Measurements from ENCODE around the gene CACNA1D. TPM values are rescaled to one million over a fixed set of nuclear protein-coding genes. Genes with fewer than 3 reads are reported as not detected.

The CACNA1D gene
- total RNA-seq, 2 experiments from 2014 or later, result 0.31 to 0.32 TPM

GRCh38 chr3:53591646-53592045, 97.2 kb downstream of the CACNA1D start:
- Mint-ChIP-seq H3K27ac (no peak overlapping the region), H3K4me1 (ENCODE audit: low read depth) (no peaks in the 10 kb centered on the region), H3K9me3 (ENCODE audit: insufficient read depth) (no peaks in the 10 kb centered on the region), H3K4me3 (no peak overlapping the region), H3K27me3 (ENCODE audit: low read depth) (peaks cover 3% of the 10 kb centered on the region), H3K36me3 (ENCODE audit: low read depth) (no peaks in the 10 kb centered on the region)
- ChIA-PET POLR2A (no interaction called here), CTCF (no interaction called here)
- ATAC-seq (no peak), DNase-seq (no peak)

GRCh38 chr3:53592862-53593261, 98.5 kb downstream of the CACNA1D start:
- H3K27ac Mint-ChIP-seq, result no peak overlapping the region
- H3K4me3 Mint-ChIP-seq, result no peak overlapping the region
- no peaks in the 10 kb centered on the region for H3K36me3 Mint-ChIP-seq (ENCODE audit: low read depth)
- CTCF ChIA-PET, result no interaction called here
- H3K4me1 Mint-ChIP-seq (ENCODE audit: low read depth), result peaks cover 5% of the 10 kb centered on the region
- ATAC-seq (no peak), DNase-seq (no peak)
- peaks cover 3% of the 10 kb centered on the region for H3K27me3 Mint-ChIP-seq (ENCODE audit: low read depth)
- H3K9me3 Mint-ChIP-seq (ENCODE audit: insufficient read depth), result no peaks in the 10 kb centered on the region
- POLR2A ChIA-PET, result no interaction called here

DNA sequence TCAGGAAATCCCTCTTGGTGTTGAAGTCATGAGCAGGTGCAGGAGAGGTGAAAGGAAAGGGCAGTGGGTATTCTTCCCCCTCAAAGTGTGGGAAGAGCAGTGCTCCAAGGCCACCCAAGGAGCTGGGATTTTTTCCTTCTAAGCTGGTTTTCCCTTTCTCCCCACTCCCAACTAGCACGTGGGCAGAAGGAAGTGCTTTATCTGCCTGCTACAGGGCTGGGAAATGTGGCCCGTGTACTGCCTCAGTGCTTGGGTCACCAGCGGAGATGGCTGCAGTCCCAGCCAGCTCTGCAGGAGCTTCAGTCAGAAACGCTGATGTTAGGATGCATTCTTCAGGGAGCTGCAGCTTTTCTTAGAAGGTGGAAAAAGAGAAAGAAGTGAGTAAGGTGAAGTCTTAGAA, 99.2 kb downstream of the CACNA1D start:
- H3K27me3 Mint-ChIP-seq (ENCODE audit: low read depth), result peaks cover 3% of the 10 kb centered on the region
- DNase-seq (no peak), ATAC-seq (no peak)
- no peaks in the 10 kb centered on the region for H3K36me3 Mint-ChIP-seq (ENCODE audit: low read depth)
- peaks cover 6% of the 10 kb centered on the region for H3K4me1 Mint-ChIP-seq (ENCODE audit: low read depth)
- no peaks in the 10 kb centered on the region for H3K9me3 Mint-ChIP-seq (ENCODE audit: insufficient read depth)
- ChIA-PET CTCF (no interaction called here), POLR2A (no interaction called here)
- no peak overlapping the region for H3K4me3 Mint-ChIP-seq
- H3K27ac Mint-ChIP-seq, result no peak overlapping the region

DNA sequence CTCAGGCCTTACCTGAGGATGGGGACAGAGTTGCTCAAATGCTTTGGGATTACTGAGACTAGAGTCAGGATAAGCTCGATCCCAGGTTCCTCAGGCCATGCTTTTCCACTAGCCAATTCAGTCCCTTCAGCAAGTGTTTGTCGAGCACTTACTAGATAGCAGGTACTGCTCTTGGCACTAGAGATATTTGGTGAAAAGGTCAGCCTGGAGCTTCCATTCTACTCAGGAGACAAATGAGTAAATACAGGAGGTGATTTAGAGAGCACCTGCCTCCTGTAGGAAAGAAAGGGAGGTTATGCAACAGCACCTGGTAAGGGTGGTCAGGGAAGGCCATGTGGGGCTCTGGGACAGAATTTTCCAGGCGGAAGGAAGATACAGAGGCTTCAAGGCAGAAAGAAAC, 99.9 kb downstream of the CACNA1D start:
- no peaks in the 10 kb centered on the region for H3K36me3 Mint-ChIP-seq (ENCODE audit: low read depth)
- no peak for DNase-seq
- no peaks in the 10 kb centered on the region for H3K9me3 Mint-ChIP-seq (ENCODE audit: insufficient read depth)
- no peak overlapping the region for H3K27ac Mint-ChIP-seq
- ChIA-PET POLR2A (no interaction called here), CTCF (no interaction called here)
- no peak for ATAC-seq
- H3K4me3 Mint-ChIP-seq, result no peak overlapping the region
- H3K4me1 Mint-ChIP-seq (ENCODE audit: low read depth), result peaks cover 6% of the 10 kb centered on the region
- peaks cover 3% of the 10 kb centered on the region for H3K27me3 Mint-ChIP-seq (ENCODE audit: low read depth)

- POLR2A ChIA-PET, result no interaction called here
- Mint-ChIP-seq H3K4me1 (ENCODE audit: low read depth) (peaks cover 6% of the 10 kb centered on the region), H3K4me3 (no peak overlapping the region), H3K36me3 (ENCODE audit: low read depth) (no peaks in the 10 kb centered on the region), H3K27ac (no peak overlapping the region), H3K9me3 (ENCODE audit: insufficient read depth) (no peaks in the 10 kb centered on the region), H3K27me3 (ENCODE audit: low read depth) (peaks cover 3% of the 10 kb centered on the region)
- DNase-seq, result no peak
- CTCF ChIA-PET, result no interaction called here
- no peak for ATAC-seq
Observed at GRCh38 chr3:53595660-53596059, 101.2 kb downstream of the CACNA1D start.

GRCh38 chr3:53597136-53597915, 102.9 kb downstream of the CACNA1D start:
- H3K27me3 Mint-ChIP-seq (ENCODE audit: low read depth), result peaks cover 3% of the 10 kb centered on the region
- no peaks in the 10 kb centered on the region for H3K36me3 Mint-ChIP-seq (ENCODE audit: low read depth)
- peaks cover 6% of the 10 kb centered on the region for H3K4me1 Mint-ChIP-seq (ENCODE audit: low read depth)
- CTCF ChIA-PET, result no interaction called here
- no peak overlapping the region for H3K4me3 Mint-ChIP-seq
- DNase-seq (no peak), ATAC-seq (no peak)
- no peaks in the 10 kb centered on the region for H3K9me3 Mint-ChIP-seq (ENCODE audit: insufficient read depth)
- H3K27ac Mint-ChIP-seq, result no peak overlapping the region
- POLR2A ChIA-PET, result no interaction called here

DNA sequence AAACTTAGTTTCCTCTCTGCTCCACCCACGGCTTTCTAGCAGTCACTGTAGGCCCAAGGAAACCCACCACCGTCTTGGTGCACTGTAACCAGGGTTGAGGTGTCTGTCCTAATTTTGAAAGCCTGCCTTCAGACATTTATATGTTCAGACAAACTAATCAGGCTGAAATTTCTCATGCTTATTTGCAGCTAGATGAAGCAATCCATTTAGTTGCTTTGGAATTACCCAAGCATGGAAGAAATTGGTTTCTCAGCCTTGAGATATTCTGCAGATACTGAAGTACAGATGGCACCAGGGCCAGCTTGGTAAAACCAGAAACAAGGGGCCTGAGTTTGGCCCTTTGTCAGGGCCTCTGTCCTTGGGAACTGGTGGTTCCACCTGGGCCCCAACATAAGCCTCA, 105.4 kb downstream of the CACNA1D start:
- ChIA-PET CTCF (no interaction called here), POLR2A (no interaction called here)

DNA sequence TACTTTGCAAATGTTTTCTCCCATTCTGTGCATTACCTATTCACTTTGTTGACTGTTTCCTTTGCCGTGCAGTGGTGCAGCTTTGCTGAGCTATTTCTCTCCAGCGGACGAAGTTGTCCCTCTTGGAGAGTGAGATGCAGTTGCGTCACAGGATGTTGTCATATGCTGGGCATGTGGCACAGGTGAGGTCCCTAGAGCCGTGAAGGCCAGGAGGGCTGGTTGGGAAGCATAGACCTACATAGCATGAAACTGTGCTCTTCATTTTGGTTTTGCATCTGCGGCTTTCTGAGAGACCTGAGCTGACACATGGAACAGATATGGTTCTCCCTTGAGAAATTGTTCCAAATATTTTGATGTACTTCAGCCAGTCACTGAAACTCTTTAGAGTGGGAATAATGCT, 108.5 kb downstream of the CACNA1D start:
- DNase-seq (no peak), ATAC-seq (no peak)
- Mint-ChIP-seq H3K9me3 (ENCODE audit: insufficient read depth) (peaks cover 6% of the 10 kb centered on the region), H3K4me1 (ENCODE audit: low read depth) (peaks cover 1% of the 10 kb centered on the region), H3K27ac (no peak overlapping the region), H3K36me3 (ENCODE audit: low read depth) (no peaks in the 10 kb centered on the region), H3K27me3 (ENCODE audit: low read depth) (peaks cover 2% of the 10 kb centered on the region), H3K4me3 (no peak overlapping the region)
- ChIA-PET POLR2A (no interaction called here), CTCF (no interaction called here)

More for the DNA sequence above, 105.4 kb downstream of the CACNA1D start:
- Mint-ChIP-seq H3K4me3 (no peak overlapping the region), H3K4me1 (ENCODE audit: low read depth) (peaks cover 6% of the 10 kb centered on the region), H3K27me3 (ENCODE audit: low read depth) (peaks cover 2% of the 10 kb centered on the region), H3K9me3 (ENCODE audit: insufficient read depth) (no peaks in the 10 kb centered on the region), H3K36me3 (ENCODE audit: low read depth) (no peaks in the 10 kb centered on the region), H3K27ac (no peak overlapping the region)
- ATAC-seq (no peak), DNase-seq (no peak)

DNA sequence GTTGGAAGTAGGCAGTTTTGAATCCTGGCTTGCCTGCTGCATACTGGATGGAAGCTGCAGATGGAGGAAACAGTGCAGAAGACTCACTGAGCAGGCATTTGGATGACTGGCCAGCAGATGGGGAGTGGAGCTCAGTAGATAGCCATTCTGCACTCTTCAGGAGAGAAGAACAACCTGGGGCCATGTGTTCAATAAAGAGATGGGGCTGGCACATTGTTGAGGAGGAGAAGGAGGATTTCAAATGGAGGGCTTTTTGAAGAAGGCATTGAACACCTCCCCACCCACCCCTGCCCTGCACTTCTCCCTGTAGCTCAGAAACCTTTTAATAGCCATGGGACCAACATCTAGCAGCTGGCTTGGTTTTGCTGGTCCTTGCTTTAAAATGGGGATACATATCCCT, 109.8 kb downstream of the CACNA1D start:
- Mint-ChIP-seq H3K4me3 (no peak overlapping the region), H3K9me3 (ENCODE audit: insufficient read depth) (peaks cover 6% of the 10 kb centered on the region), H3K27ac (no peak overlapping the region), H3K36me3 (ENCODE audit: low read depth) (no peaks in the 10 kb centered on the region), H3K27me3 (ENCODE audit: low read depth) (peaks cover 6% of the 10 kb centered on the region), H3K4me1 (ENCODE audit: low read depth) (no peaks in the 10 kb centered on the region)
- ATAC-seq (no peak), DNase-seq (no peak)
- ChIA-PET POLR2A (no interaction called here), CTCF (no interaction called here)

DNA sequence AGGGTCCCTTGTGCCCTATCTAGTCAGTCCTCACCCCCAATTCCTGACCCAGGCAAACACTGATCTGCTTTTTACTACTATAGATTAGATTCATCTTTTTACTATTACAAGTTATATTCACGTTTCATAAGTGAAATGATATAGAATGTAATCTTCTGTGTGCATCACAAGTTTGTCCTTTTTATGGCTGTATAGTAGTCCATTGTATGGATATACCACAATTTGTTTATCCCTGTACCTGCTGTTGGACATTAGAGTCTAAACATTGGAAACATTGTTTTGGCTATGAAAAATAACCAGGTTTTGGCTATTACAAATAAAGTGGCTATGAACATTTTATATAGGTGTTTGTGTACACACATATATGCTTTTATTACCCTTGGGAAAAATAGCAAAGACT, 112.4 kb downstream of the CACNA1D start:
- Mint-ChIP-seq H3K27me3 (ENCODE audit: low read depth) (peaks cover 14% of the 10 kb centered on the region), H3K27ac (no peak overlapping the region), H3K4me3 (no peak overlapping the region), H3K4me1 (ENCODE audit: low read depth) (no peaks in the 10 kb centered on the region), H3K9me3 (ENCODE audit: insufficient read depth) (peaks cover 6% of the 10 kb centered on the region), H3K36me3 (ENCODE audit: low read depth) (no peaks in the 10 kb centered on the region)
- ChIA-PET CTCF (no interaction called here), POLR2A (no interaction called here)
- ATAC-seq (no peak), DNase-seq (no peak)

DNA sequence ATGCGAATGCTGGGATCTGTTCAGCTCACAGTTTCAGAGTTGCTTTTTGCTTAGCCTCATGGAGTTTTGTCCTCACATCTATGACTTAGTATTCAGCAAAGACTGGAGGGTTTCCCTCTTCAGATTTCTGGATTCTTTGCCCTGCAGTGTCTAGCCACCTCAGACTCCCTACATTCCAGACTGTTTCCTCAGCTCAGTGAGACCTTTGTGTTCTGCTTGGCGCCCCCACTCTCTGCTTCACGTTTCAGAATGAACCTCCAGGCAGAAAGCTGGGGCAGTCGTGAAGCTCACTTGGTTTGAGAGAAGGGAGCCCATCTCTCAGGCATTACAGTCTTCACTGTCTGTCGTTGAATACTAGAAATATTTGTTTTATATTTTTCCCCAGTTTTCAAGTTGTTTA, 118.1 kb downstream of the CACNA1D start:
- H3K4me3 Mint-ChIP-seq, result no peak overlapping the region
- POLR2A ChIA-PET, result no interaction called here
- CTCF ChIA-PET, result no interaction called here
- peaks cover 19% of the 10 kb centered on the region for H3K27me3 Mint-ChIP-seq (ENCODE audit: low read depth)
- H3K36me3 Mint-ChIP-seq (ENCODE audit: low read depth), result no peaks in the 10 kb centered on the region
- DNase-seq, result no peak
- no peaks in the 10 kb centered on the region for H3K4me1 Mint-ChIP-seq (ENCODE audit: low read depth)
- no peak for ATAC-seq
- no peaks in the 10 kb centered on the region for H3K9me3 Mint-ChIP-seq (ENCODE audit: insufficient read depth)
- no peak overlapping the region for H3K27ac Mint-ChIP-seq

DNA sequence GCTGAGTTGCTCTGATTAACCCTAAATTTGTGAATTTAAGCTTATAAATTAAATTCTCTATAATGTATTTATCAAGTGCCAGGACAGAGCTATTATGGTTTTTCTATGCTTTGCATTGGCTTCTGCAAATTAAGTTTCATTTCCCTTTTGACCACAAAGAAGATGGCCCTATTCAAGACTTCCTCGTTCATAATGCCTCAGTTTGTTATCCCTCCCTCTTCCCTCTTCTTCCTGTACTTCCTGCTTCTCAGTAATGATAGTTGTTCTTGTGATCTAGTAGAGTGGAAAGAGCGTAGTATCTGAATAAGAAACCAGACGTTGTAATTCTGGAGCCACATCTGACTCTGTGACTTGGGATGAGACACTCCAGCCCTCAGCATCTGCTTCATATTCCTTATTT, 118.7 kb downstream of the CACNA1D start:
- CTCF ChIA-PET, result no interaction called here
- no peak for DNase-seq
- POLR2A ChIA-PET, result no interaction called here
- Mint-ChIP-seq H3K27me3 (ENCODE audit: low read depth) (peaks cover 21% of the 10 kb centered on the region), H3K4me1 (ENCODE audit: low read depth) (no peaks in the 10 kb centered on the region), H3K4me3 (no peak overlapping the region), H3K27ac (no peak overlapping the region), H3K9me3 (ENCODE audit: insufficient read depth) (no peaks in the 10 kb centered on the region), H3K36me3 (ENCODE audit: low read depth) (no peaks in the 10 kb centered on the region)
- no peak for ATAC-seq

DNA sequence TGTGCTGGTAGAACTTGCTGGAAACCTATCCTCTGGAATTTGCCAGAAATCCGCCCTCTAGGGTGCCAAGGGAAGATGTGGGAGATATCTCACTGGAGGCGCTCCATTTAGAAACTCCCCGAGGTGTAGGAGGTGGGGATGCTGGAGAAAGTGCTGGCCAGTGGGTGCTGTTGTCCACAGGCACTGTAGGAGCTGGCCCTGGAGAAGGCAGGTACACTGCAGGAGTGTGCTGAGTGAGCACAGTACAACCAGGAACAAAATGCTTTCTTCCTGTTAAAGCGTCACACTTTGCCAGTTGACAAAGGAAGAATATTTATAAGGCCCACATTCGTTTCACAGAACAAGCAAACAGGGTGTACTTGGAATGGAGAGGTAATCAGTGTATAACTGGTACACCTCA, 119.9 kb downstream of the CACNA1D start:
- CTCF ChIA-PET, result no interaction called here
- peaks cover 18% of the 10 kb centered on the region for H3K27me3 Mint-ChIP-seq (ENCODE audit: low read depth)

More for the DNA sequence above, 119.9 kb downstream of the CACNA1D start:
- Mint-ChIP-seq H3K36me3 (ENCODE audit: low read depth) (no peaks in the 10 kb centered on the region), H3K4me1 (ENCODE audit: low read depth) (no peaks in the 10 kb centered on the region), H3K27ac (no peak overlapping the region), H3K9me3 (ENCODE audit: insufficient read depth) (no peaks in the 10 kb centered on the region), H3K4me3 (no peak overlapping the region)
- DNase-seq (no peak), ATAC-seq (no peak)
- POLR2A ChIA-PET, result no interaction called here
